Fibroblast of the aortic adventitia (primary cell): Measurements from ENCODE around the gene GPBP1L1. TPM values are rescaled to one million over a fixed set of nuclear protein-coding genes. Genes with fewer than 3 reads are reported as not detected.

Experiments
- DNase-seq: peaks from one replicate; pipeline ENCODE4 v3.0.0-alpha.2; 2010; ENCODE audit warnings: low read depth
- H3K4me3 ChIP-seq: 2 replicates; pipeline ENCODE4 v1.5.1; 2011; ENCODE audit warnings: low read depth, mild to moderate bottlenecking, control low read depth, low read length, moderate library complexity
- CTCF ChIP-seq: IDR thresholded peaks from 2 replicates; pipeline ENCODE4 v1.5.1; 2011; ENCODE audit warnings: mild to moderate bottlenecking, low read length, control low read depth, inconsistent platforms; ENCODE audit not compliant: insufficient read depth
- total RNA-seq: library from RNA; depleted of rRNA; stranded (reverse); fragments of >200 nt; gene quantifications from 2 replicates; pipeline ENCODE4 v1.2.3, GENCODE V29; 2012; ENCODE audit warnings: low replicate concordance

The GPBP1L1 gene
- total RNA-seq, 1 donor, result 119 TPM

GRCh38 chr1:45640293-45640692 lies 46.0 kb downstream of the GPBP1L1 start:
- no peak for TF ChIP-seq CTCF
- DNase-seq, result no peak
- H3K4me3 ChIP-seq, result no peak overlapping the region

- no peak for DNase-seq
- no peak for TF ChIP-seq CTCF
- H3K4me3 ChIP-seq, result no peak overlapping the region
Observed at GRCh38 chr1:45635211-45635610, 51.1 kb downstream of the GPBP1L1 start.

GRCh38 chr1:45630429-45630828 lies 55.9 kb downstream of the GPBP1L1 start:
- no peak for TF ChIP-seq CTCF
- H3K4me3 ChIP-seq, result no peak overlapping the region
- no peak for DNase-seq

GRCh38 chr1:45629035-45629434 lies 57.3 kb downstream of the GPBP1L1 start:
- no peak overlapping the region for H3K4me3 ChIP-seq
- no peak for DNase-seq
- no peak for TF ChIP-seq CTCF

- TF ChIP-seq CTCF, result no peak
- peak; percentile 23 for DNase-seq
- H3K4me3 ChIP-seq, result no peak within 1 kb of the TSS
Observed at GRCh38 chr1:45623972-45624371, 62.4 kb downstream of the GPBP1L1 start, which contains the start of gene CCDC17. Gene CCDC17 (minus strand): TSS chr1:45624054. CDS start chr1:45623909, 145 bp downstream.

GRCh38 chr1:45622524-45623394 lies 63.6 kb downstream of the GPBP1L1 start:
- no peak for DNase-seq
- TF ChIP-seq CTCF, result no peak

More at GRCh38 chr1:45622524-45623394, 63.6 kb downstream of the GPBP1L1 start:
- no peak overlapping the region for H3K4me3 ChIP-seq
